AG04449 (cell line): ENCODE data around the gene ZFHX3.

Source experiments
- CTCF ChIA-PET: fragments of 350-600 bp; formaldehyde crosslinking; extraction: SDS; loops from one replicate; lab custom pipeline; 2021; ENCODE audit warnings: antibody characterized with exemption; lab: Yijun Ruan, JAX
- POLR2A ChIA-PET: fragments of 400-600, 350-600 bp; formaldehyde crosslinking; extraction: SDS; loops from one replicate; lab custom pipeline; 2020; ENCODE audit warnings: antibody characterized with exemption, inconsistent platforms; lab: Yijun Ruan, JAX
- DNase-seq: peaks from one replicate; pipeline ENCODE4 v3.0.0-alpha.2; 2010; ENCODE audit warnings: low read depth, low spot score
- H3K4me3 ChIP-seq: 2 replicates; pipeline ENCODE4 v1.5.1; 2011; ENCODE audit warnings: low read depth, mild to moderate bottlenecking, control low read depth, low read length
- CTCF ChIP-seq: IDR thresholded peaks from one replicate; pipeline ENCODE4 v1.5.1; 2011; ENCODE audit warnings: mild to moderate bottlenecking, moderate library complexity, low read length, control low read depth, inconsistent platforms; ENCODE audit not compliant: insufficient read depth; ENCODE audit errors: missing control alignments

ZFHX3 gene

GRCh38 chr16:72934636-72935403 lies 113.1 kb downstream of the ZFHX3 start:
- POLR2A ChIA-PET = interaction anchor here (1.0 kb wide), 1 partner anchor 18 kb away, joined by 4 read pairs; no protein-coding TSS in a partner anchor
- no peak for DNase-seq
- CTCF ChIA-PET = interaction anchor here (1.8 kb wide), 1 partner anchor 9 kb away, joined by 4 read pairs; no protein-coding TSS in a partner anchor
- TF ChIP-seq CTCF = no peak
- no peak overlapping the region for H3K4me3 ChIP-seq

GRCh38 chr16:72932677-72933335 lies 115.1 kb downstream of the ZFHX3 start:
- POLR2A ChIA-PET = no interaction called here
- CTCF ChIA-PET = interaction anchor here (0.9 kb wide), 1 partner anchor 432 kb away, joined by 3 read pairs; no protein-coding TSS in a partner anchor
- TF ChIP-seq CTCF = no peak

GRCh38 chr16:72932050-72932449 lies 115.9 kb downstream of the ZFHX3 start:
- TF ChIP-seq CTCF = no peak
- POLR2A ChIA-PET = interaction anchor here (0.6 to 0.7 kb wide), 2 partner anchors 18 to 130 kb away, joined by 3 to 5 read pairs; no protein-coding TSS in a partner anchor
- CTCF ChIA-PET = interaction anchor here (0.9 kb wide), 1 partner anchor 100 kb away, joined by 3 read pairs; no protein-coding TSS in a partner anchor

More at GRCh38 chr16:72932677-72933335, 115.1 kb downstream of the ZFHX3 start:
- H3K4me3 ChIP-seq = no peak overlapping the region
- DNase-seq = no peak

GRCh38 chr16:72930396-72930795 lies 117.5 kb downstream of the ZFHX3 start:
- DNase-seq = no peak
- ChIA-PET CTCF (interaction anchor here (0.7 to 2.2 kb wide), 5 partner anchors 9 to 130 kb away, joined by 3 to 6 read pairs (median 3); no protein-coding TSS in a partner anchor), POLR2A (no interaction called here)

More at GRCh38 chr16:72932050-72932449, 115.9 kb downstream of the ZFHX3 start:
- H3K4me3 ChIP-seq = no peak overlapping the region
- no peak for DNase-seq

GRCh38 chr16:72928090-72928981 lies 119.6 kb downstream of the ZFHX3 start:
- DNase-seq = no peak
- no peak for TF ChIP-seq CTCF
- H3K4me3 ChIP-seq = no peak overlapping the region
- ChIA-PET POLR2A (no interaction called here), CTCF (interaction anchor here (0.9 to 2.0 kb wide), 2 partner anchors 11 to 96 kb away, joined by 3 to 12 read pairs; no protein-coding TSS in a partner anchor)

More at GRCh38 chr16:72930396-72930795, 117.5 kb downstream of the ZFHX3 start:
- TF ChIP-seq CTCF = no peak
- H3K4me3 ChIP-seq = no peak overlapping the region
